HG03571 (cell line): Measurements from ENCODE around the gene ZNF302.
"Not testable (repeated sequence)": the region's sequence is repeated elsewhere in the genome, so short reads cannot be mapped to it uniquely, and the experiment has no call there.

Experiments
- ATAC-seq: cut with Tn5 transposase; IDR thresholded peaks from one replicate; pipeline ENCODE4 v1.9.1; 2021; ENCODE audit not compliant: unreplicated experiment

The ZNF302 gene

GRCh38 chr19:34671972-34672371, 5.5 kb upstream of the ZNF302 start:
- ATAC-seq = no peak

- no peak for ATAC-seq
These were observed 3.9 kb upstream of the ZNF302 start for GRCh38 chr19:34673590-34673989.

- no peak for ATAC-seq
These were observed 2.2 kb upstream of the ZNF302 start for GRCh38 chr19:34675250-34675649.

GRCh38 chr19:34675919-34676318, 1.6 kb upstream of the ZNF302 start:
- no peak for ATAC-seq

DNA sequence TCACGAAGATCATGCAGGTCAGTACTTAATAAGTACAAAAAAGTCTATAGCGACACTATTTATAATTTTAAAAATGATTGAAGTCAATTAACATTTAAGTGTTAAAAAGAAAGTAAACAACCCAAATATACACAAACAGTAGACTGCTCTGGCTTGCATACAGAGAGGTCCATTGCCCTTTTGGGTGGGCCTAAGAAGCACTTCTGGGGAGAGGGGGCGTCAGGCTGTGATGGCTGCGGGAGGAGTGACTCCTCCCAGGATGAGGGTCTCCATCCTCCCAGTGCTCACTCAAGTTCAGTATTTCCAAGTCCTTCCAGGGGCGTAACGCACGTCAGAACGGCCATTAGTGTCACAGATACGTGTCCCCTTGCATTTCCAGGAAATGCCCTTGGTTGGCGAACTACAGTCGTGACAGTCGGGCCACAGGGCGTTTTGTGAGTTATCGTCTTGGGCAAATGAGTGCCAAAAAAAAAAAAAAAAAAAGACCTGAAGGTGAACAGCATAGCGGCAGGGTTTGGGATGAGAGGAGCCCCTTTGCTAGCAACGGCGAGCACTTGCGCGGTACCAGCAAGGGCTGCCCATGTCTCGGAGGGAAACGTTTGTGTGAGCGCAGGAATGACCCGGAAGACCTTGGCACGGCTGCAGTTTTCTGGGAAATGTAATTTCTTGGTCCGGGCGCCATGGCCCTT, 637 bp upstream of the ZNF302 start, which contains the start of gene SCGB2B2:
SCGB2B2 (minus strand) TSS at position 463 of the 689 bp plus-strand sequence. CDS start 82,596 bp downstream, outside the sequence.
- peak; percentile 40 for ATAC-seq

DNA sequence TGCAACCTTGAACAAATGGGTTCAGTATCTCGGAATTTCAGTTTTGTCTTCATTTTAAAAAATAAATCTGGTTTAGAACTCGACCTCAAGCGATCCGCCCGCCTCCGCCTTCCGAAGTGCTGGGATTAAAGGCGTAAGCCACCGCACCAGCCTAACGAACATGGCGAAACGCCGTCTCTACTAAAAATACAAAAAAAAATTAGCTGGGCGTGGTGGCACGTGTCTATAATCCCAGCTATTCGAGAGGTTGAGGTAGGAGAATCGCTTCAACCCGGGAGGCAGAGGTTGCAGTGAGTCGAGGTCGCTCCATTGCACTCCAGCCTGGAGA, 571 bp downstream of the ZNF302 start:
- ATAC-seq = no peak

DNA sequence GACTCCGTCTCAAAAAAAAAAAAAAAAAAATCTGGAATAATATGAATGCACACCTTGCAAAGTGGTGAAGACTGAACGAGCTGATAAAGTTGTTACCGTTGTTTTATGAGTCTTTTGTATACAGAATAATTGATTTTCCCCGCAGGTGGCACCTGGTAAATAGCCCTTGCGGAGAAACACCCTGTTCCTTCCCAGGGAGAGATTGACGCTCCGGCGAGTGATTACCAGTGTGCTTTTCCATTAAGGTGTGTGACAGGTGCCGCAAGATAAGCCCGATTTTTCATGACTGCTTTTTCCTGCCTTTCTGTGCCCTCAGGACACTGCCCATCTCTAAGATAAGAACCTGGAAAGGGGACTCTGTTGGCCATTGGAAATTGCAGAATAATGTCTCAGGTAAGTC, 943 bp downstream of the ZNF302 start:
- ATAC-seq = no peak

DNA sequence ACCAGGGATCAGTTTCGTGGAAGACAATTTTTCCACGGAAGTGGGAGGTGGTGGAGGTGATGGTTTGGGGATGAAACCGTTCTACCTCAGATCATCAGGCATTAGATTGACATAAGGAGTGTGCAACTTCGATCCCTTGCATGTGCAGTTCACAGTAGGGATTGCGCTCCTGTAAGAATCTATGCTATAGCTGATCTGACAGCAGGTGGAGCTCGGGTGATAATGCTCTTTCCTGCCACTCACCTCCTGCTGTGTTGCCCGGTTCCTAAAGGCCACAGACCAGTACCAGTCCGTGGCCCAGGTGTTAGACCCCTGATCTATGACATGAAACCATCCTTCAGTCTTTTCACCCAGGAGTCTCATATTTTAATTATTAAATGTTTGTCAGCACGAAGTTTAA, 4.0 kb downstream of the ZNF302 start:
- ATAC-seq = no peak

DNA sequence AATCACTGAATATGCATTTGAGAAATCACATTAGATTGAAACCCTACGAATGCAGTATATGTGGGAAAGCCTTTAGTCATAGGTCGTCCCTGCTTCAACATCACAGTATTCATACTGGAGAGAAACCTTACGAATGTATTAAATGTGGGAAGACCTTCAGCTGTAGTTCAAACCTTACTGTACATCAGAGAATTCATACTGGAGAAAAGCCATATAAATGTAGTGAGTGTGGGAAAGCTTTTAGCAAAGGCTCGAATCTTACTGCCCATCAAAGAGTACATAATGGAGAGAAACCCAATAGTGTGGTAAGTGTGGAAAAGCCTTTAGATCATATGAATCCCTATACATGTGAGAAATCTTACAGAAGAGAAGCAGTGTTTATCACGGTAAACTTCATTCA, 7.8 kb downstream of the ZNF302 start:
- ATAC-seq = not testable (repeated sequence)

GRCh38 chr19:34686455-34686854, 9.0 kb downstream of the ZNF302 start:
- no peak for ATAC-seq

DNA sequence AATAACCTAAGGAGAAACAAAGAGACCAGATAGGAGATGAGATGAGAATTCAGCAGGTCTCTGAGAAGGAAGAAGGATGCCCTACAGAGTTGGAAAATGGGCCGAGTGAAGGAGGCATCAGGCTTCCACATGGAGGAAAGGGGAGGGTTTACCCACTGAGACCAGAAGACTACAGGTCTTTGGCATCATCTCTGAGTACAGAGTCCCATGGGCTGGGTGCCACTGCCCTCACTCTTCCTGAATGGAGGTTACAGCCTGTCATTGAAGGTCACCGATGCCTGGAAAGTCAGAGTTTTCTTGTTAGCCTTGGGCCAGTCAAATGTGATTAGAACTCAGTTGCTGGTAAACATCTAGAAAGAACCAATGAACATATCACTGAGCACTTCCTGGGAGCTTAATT, 9.9 kb downstream of the ZNF302 start:
- ATAC-seq = no peak

DNA sequence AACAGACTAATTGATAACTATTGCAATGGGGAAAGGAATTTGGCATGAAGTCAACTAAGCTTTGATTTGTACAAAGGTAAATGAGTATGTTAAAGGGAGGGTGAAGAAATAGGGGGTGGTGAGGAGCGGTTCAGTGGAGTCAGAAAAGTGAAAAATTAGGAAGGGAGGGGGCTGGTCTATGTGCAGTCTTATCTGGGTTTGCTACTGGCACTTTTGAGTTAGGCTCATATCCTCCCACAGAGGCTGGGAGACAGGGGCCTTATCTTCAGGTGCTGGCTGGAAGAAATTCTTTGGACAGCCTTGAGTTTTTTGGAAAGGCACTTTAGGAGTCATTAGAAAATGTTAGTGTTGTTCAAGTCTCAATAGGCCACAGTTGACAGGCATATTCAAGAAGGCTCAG, 11.1 kb downstream of the ZNF302 start:
- no peak for ATAC-seq

- no peak for ATAC-seq
These were observed 12.9 kb downstream of the ZNF302 start for GRCh38 chr19:34690372-34690771.

GRCh38 chr19:34692549-34692948, 15.1 kb downstream of the ZNF302 start:
- ATAC-seq = no peak

DNA sequence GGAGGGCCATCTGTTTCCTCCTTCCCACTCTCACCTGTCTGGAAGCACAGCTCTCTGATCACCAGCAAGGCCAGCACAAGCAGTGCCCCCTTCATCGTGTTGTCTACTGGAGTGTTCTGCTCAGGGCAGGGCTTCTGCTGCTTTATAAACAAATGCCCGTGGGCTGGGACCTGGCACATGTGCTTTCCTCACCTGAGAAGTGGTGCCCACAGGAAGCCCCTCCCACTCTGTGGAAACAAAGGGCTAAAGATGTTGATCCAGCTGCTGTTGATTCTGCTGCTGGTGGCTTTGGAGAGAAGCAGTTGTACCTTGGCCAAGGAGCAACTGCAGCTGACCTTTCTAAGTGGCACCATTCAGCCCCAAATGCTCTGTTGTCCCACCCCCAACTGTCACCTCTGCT, 30.2 kb downstream of the ZNF302 start:
- no peak for ATAC-seq

DNA sequence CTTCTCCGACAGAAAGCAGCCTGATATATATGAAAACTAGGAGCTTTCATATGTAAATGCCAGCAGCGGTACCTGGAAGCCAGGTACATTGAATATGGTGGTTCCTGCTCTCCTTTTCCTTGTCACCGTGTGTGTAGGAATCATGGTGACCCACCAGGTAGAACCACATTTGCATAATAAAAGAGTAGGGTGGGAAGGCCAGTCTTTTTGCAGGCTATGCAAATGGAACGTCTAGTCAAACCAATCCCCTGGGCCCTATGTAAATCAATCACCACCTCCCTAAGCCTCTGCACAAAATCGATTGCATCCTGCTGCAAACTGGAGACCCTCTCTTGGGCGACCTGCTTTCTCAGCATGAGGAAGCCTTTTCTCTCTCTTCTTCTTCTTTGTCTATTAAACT, 34.4 kb downstream of the ZNF302 start:
- ATAC-seq = no peak

DNA sequence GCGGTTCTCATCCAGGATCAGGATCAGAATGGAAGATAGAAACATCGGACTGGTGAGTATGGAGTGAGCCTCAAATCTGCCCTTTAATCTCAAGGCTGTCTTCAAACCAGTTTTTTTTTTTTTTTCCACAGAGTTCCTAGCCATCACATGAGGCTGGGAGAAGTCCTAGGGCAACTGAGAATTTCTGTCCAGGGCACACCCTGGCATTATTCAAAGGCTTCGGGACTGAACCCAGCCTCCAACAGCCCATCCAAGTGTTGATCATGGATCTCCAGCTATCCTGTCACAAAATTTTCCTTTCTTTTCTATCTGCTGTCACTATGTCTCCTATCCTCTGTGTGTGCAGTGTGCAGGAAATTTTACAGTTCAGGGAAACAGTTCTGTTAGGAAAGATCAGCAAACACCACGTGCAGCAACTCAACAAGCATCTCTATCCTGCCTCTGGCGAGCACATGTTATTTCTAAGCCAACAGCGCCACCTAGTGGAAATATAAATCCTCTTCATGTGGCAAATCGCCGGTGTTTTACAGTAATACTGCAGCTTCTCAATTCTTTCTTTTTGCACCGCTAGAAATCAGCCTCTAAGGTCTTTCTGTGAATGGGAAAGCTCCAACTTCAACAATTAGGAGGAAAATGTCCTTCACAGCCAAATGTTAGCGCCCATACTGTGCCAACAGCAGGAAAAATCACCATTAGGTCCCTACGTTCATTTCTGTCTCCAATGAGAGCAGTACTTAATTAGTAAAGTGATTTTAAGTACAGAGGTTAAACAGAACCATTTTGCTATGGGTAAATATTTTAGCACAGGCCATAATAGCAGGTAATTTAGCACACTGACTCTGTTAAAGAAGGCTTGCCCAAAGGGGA, 35.1 kb downstream of the ZNF302 start:
- ATAC-seq = no peak

- ATAC-seq = no peak
These were observed 35.8 kb downstream of the ZNF302 start for GRCh38 chr19:34713262-34713637.

DNA sequence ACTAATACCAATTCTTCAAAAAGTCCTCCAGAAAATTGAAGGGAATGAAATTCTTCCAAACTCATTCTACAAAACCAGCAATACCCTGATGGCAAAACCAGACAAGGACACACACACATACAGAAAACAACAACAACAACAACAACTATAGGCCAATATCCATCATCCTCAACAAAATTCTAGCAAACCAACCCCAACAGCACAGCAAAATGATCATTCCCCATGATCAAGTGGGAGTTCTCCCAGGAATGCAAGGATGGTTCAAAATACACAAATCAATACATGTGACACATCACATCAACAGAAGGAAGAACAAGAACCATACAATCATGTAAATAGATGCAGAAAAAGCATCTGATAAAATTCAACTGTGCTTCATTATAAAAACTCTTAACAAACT, 37.9 kb downstream of the ZNF302 start:
- no peak for ATAC-seq

- no peak for ATAC-seq
These were observed 44.9 kb downstream of the ZNF302 start for GRCh38 chr19:34722353-34722752.

DNA sequence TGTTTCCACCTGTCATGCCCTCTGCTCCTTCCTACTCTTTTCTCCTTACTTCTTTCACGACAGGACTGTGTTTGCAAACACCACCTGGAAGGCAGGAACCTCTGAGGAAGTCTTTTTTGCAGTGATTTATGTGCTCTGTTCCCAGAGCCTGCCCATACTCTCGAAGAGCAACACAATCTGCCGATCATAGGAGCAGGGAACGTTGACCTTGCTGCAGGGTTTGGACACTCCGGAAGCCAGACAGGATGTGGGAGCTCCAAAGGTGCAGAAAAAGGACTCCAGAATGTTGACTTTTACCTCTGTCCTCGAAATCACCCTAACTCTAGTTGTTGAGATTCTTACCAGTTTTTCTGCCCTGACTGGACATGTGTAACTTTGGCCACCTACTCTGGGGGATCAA, 47.9 kb downstream of the ZNF302 start:
- ATAC-seq = no peak

DNA sequence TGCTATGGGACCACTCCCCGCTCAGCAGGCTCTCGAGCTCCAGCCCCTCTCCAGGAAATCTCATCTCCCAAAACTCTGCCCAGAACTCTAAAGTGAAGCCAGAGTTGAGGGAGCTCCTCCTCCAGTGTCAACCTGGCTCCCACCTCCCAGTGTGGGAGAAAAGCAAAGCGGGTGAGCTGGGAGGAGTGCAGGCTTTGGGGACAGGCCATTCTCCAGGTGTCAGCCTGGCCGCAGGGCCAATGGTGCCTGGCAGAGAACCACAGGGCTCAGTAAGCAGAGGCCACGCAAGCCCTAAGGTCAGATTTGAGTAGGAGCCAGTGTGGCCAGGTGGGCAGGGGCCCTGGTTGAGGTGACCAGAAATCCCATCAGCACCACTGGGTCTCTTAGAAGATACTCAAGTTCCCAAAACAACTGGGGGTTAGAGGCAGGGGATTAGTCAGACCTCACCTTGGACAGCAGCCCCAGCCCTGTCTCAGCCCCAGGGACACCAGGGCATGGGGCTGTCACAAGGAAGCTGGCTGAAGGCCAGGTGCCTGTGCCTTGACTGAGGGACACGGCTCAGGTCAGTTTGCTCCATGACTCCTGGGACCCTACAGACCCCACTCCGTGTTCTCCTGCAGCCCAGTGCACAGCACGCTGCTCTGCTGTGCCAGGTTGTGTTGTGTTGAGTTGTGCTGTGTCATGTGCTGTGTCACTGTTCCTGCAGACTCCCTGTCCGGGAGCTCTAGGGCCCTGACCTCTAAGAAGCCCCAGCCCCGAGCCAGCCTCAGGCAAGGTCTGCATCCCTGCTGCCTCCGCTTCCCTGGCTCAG, 53.7 kb downstream of the ZNF302 start:
- no peak for ATAC-seq
